NCI-H345 (cell line): Measurements from ENCODE around the gene CAMSAP1.
A peak's percentile ranks its signal among the peaks of the same experiment; 100 is the strongest.

Source experiments
- DNase-seq: peaks from one replicate; lab custom pipeline; 2025; lab: John Stamatoyannopoulos, UW

Gene CAMSAP1

GRCh38 chr9:135840539-135840938, 66.8 kb downstream of the CAMSAP1 start:
- no peak for DNase-seq

- DNase-seq: no peak
Observed at GRCh38 chr9:135840107-135840506, 67.2 kb downstream of the CAMSAP1 start.

- DNase-seq: no peak
Observed at GRCh38 chr9:135839516-135839915, 67.8 kb downstream of the CAMSAP1 start.

- DNase-seq: no peak
Observed at GRCh38 chr9:135835131-135835530, 72.2 kb downstream of the CAMSAP1 start.

GRCh38 chr9:135833864-135834263, 73.5 kb downstream of the CAMSAP1 start:
- no peak for DNase-seq

GRCh38 chr9:135830496-135830895, 76.8 kb downstream of the CAMSAP1 start:
- DNase-seq: no peak

- no peak for DNase-seq
Observed at GRCh38 chr9:135828656-135829055, 78.7 kb downstream of the CAMSAP1 start.

GRCh38 chr9:135827866-135828580, 79.3 kb downstream of the CAMSAP1 start:
- DNase-seq: no peak

- no peak for DNase-seq
Observed at GRCh38 chr9:135827301-135827700, 80.0 kb downstream of the CAMSAP1 start.

- DNase-seq: no peak
Observed at GRCh38 chr9:135826188-135826545, 81.2 kb downstream of the CAMSAP1 start.

GRCh38 chr9:135825435-135826187, 81.7 kb downstream of the CAMSAP1 start:
- DNase-seq: no peak

- no peak for DNase-seq
Observed at GRCh38 chr9:135823036-135823435, 84.3 kb downstream of the CAMSAP1 start.

GRCh38 chr9:135822374-135822755, 85.0 kb downstream of the CAMSAP1 start:
- no peak for DNase-seq

GRCh38 chr9:135821733-135822373, 85.5 kb downstream of the CAMSAP1 start:
- DNase-seq: no peak

- DNase-seq: no peak
Observed at GRCh38 chr9:135821116-135821515, 86.2 kb downstream of the CAMSAP1 start.

- DNase-seq: no peak
Observed at GRCh38 chr9:135820661-135821060, 86.7 kb downstream of the CAMSAP1 start.

- DNase-seq: no peak
Observed at GRCh38 chr9:135819905-135820304, 87.4 kb downstream of the CAMSAP1 start.

- DNase-seq: no peak
Observed at GRCh38 chr9:135818718-135819475, 88.4 kb downstream of the CAMSAP1 start.

- no peak for DNase-seq
Observed at GRCh38 chr9:135817951-135818717, 89.2 kb downstream of the CAMSAP1 start.

GRCh38 chr9:135816651-135816970, 90.7 kb downstream of the CAMSAP1 start:
- DNase-seq: no peak

GRCh38 chr9:135815830-135816650, 91.3 kb downstream of the CAMSAP1 start:
- DNase-seq: peak; percentile 88
